ENCODE results near the gene RERE.

DNA sequence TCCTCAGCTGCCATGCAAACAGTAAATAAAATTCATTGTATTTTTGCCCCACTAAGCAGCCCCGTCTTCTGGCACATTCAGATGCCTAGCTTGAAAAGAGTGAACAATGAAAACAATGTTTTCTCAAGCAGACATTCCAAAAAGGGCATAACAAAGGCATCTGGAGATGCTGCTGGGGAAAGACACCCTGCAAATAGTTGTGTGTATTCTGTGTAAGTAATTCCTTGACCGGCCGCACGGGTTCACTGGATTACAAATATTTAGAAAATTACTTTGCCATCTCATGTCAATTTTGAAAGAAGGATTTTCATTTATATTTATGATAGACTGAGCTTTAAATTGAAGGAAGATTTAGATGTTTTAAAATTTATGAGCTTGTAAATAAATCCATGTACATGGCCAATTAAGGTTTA lies 357.3 kb downstream of the RERE start:
- TF ChIP-seq, protein P1, sequence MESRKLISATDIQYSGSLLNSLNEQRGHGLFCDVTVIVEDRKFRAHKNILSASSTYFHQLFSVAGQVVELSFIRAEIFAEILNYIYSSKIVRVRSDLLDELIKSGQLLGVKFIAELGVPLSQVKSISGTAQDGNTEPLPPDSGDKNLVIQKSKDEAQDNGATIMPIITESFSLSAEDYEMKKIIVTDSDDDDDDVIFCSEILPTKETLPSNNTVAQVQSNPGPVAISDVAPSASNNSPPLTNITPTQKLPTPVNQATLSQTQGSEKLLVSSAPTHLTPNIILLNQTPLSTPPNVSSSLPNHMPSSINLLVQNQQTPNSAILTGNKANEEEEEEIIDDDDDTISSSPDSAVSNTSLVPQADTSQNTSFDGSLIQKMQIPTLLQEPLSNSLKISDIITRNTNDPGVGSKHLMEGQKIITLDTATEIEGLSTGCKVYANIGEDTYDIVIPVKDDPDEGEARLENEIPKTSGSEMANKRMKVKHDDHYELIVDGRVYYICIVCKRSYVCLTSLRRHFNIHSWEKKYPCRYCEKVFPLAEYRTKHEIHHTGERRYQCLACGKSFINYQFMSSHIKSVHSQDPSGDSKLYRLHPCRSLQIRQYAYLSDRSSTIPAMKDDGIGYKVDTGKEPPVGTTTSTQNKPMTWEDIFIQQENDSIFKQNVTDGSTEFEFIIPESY (IDR thresholded peaks at IDR 0.05; ENCODE audit: borderline replicate concordance, low read depth) = no peak
- TF ChIP-seq, protein P2, sequence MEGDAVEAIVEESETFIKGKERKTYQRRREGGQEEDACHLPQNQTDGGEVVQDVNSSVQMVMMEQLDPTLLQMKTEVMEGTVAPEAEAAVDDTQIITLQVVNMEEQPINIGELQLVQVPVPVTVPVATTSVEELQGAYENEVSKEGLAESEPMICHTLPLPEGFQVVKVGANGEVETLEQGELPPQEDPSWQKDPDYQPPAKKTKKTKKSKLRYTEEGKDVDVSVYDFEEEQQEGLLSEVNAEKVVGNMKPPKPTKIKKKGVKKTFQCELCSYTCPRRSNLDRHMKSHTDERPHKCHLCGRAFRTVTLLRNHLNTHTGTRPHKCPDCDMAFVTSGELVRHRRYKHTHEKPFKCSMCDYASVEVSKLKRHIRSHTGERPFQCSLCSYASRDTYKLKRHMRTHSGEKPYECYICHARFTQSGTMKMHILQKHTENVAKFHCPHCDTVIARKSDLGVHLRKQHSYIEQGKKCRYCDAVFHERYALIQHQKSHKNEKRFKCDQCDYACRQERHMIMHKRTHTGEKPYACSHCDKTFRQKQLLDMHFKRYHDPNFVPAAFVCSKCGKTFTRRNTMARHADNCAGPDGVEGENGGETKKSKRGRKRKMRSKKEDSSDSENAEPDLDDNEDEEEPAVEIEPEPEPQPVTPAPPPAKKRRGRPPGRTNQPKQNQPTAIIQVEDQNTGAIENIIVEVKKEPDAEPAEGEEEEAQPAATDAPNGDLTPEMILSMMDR (IDR thresholded peaks at IDR 0.05) = no peak
- TF ChIP-seq POLR2AphosphoS5 (IDR thresholded peaks at IDR 0.05; ENCODE audit: low read depth, low read length) = no peak
- TF ChIP-seq, protein P3, sequence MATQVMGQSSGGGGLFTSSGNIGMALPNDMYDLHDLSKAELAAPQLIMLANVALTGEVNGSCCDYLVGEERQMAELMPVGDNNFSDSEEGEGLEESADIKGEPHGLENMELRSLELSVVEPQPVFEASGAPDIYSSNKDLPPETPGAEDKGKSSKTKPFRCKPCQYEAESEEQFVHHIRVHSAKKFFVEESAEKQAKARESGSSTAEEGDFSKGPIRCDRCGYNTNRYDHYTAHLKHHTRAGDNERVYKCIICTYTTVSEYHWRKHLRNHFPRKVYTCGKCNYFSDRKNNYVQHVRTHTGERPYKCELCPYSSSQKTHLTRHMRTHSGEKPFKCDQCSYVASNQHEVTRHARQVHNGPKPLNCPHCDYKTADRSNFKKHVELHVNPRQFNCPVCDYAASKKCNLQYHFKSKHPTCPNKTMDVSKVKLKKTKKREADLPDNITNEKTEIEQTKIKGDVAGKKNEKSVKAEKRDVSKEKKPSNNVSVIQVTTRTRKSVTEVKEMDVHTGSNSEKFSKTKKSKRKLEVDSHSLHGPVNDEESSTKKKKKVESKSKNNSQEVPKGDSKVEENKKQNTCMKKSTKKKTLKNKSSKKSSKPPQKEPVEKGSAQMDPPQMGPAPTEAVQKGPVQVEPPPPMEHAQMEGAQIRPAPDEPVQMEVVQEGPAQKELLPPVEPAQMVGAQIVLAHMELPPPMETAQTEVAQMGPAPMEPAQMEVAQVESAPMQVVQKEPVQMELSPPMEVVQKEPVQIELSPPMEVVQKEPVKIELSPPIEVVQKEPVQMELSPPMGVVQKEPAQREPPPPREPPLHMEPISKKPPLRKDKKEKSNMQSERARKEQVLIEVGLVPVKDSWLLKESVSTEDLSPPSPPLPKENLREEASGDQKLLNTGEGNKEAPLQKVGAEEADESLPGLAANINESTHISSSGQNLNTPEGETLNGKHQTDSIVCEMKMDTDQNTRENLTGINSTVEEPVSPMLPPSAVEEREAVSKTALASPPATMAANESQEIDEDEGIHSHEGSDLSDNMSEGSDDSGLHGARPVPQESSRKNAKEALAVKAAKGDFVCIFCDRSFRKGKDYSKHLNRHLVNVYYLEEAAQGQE (IDR thresholded peaks at IDR 0.05; ENCODE audit: low read depth, low read length) = no peak
- no peak for TF ChIP-seq MEF2A (IDR thresholded peaks at IDR 0.05; ENCODE audit: borderline replicate concordance, low read depth)
- TF ChIP-seq SMC3 (IDR thresholded peaks at IDR 0.05; ENCODE audit: low read depth, low read length) = no peak
- no peak for TF ChIP-seq TAF1 (IDR thresholded peaks at IDR 0.05; ENCODE audit: borderline replicate concordance, low read depth, low read length)
- TF ChIP-seq, protein P4, sequence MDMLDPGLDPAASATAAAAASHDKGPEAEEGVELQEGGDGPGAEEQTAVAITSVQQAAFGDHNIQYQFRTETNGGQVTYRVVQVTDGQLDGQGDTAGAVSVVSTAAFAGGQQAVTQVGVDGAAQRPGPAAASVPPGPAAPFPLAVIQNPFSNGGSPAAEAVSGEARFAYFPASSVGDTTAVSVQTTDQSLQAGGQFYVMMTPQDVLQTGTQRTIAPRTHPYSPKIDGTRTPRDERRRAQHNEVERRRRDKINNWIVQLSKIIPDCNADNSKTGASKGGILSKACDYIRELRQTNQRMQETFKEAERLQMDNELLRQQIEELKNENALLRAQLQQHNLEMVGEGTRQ (IDR thresholded peaks at IDR 0.05; ENCODE audit: borderline replicate concordance, low read depth, low read length) = no peak

Data from SK-N-SH (cell line).